Renal pelvis (tissue), 12 donors: ENCODE data around the gene C3. TPM values are rescaled to one million over a fixed set of nuclear protein-coding genes. Genes with fewer than 3 reads are reported as not detected.
"Not testable (repeated sequence)": the region's sequence is repeated elsewhere in the genome, so short reads cannot be mapped to it uniquely, and the experiment has no call there.

Experiments used
- DNase-seq: peaks from one replicate; pipeline ENCODE4 v3.0.0-alpha.2; 2013
- long read RNA-seq, 16 experiments: transcript quantifications; one replicate each; lab custom pipeline, GENCODE V29; 2026
- polyA plus RNA-seq, 3 donors: library from polyadenylated mRNA; unstranded; fragments of 120-200 nt; gene quantifications; one replicate each; pipeline ENCODE4 v1.2.1, GENCODE V29; 2013; ENCODE audit not compliant: insufficient read length in 3 of 3

C3 gene
- polyA plus RNA-seq: 10 to 100 TPM; 20.1 to 23.3 (median 21.2) TPM
- long read RNA-seq, donor 1, partial matches to known transcripts: 0 of 1 reads
- long read RNA-seq, donor 1, other reads (novel, unspliced or antisense): 0 of 1 reads
- long read RNA-seq, donor 2, partial matches to known transcripts: 0 of 1 reads
- long read RNA-seq, donor 2, other reads (novel, unspliced or antisense): 0 of 1 reads
- long read RNA-seq, donor 3: 0 reads
- long read RNA-seq, donor 4, partial matches to known transcripts: 0 of 1 reads
- long read RNA-seq, donor 4, other reads (novel, unspliced or antisense): 0 of 1 reads
- long read RNA-seq, donor 5: 0 reads
- long read RNA-seq, donor 6, partial matches to known transcripts: 0 of 1 reads
- long read RNA-seq, donor 6, other reads (novel, unspliced or antisense): 0 of 1 reads
- long read RNA-seq, donor 7, partial matches to known transcripts: 0 of 2 reads
- long read RNA-seq, donor 7, other reads (novel, unspliced or antisense): 0 of 2 reads
- long read RNA-seq, donor 8: 0 reads
- long read RNA-seq, donor 9, partial matches to known transcripts: 0 of 1 reads
- long read RNA-seq, donor 9, other reads (novel, unspliced or antisense): 0 of 1 reads
- long read RNA-seq, donor 10: 0 reads
- long read RNA-seq, donor 11, partial matches to known transcripts: 53 of 59 reads
- long read RNA-seq, donor 11, other reads (novel, unspliced or antisense): 6 of 59 reads
- long read RNA-seq, donor 12, partial matches to known transcripts: 0 of 1 reads
- long read RNA-seq, donor 12, other reads (novel, unspliced or antisense): 0 of 1 reads
- long read RNA-seq, donor 13: 0 reads
- long read RNA-seq, donor 14: 0 reads
- long read RNA-seq, donor 15: 0 reads
- long read RNA-seq, donor 16: 0 reads

DNA sequence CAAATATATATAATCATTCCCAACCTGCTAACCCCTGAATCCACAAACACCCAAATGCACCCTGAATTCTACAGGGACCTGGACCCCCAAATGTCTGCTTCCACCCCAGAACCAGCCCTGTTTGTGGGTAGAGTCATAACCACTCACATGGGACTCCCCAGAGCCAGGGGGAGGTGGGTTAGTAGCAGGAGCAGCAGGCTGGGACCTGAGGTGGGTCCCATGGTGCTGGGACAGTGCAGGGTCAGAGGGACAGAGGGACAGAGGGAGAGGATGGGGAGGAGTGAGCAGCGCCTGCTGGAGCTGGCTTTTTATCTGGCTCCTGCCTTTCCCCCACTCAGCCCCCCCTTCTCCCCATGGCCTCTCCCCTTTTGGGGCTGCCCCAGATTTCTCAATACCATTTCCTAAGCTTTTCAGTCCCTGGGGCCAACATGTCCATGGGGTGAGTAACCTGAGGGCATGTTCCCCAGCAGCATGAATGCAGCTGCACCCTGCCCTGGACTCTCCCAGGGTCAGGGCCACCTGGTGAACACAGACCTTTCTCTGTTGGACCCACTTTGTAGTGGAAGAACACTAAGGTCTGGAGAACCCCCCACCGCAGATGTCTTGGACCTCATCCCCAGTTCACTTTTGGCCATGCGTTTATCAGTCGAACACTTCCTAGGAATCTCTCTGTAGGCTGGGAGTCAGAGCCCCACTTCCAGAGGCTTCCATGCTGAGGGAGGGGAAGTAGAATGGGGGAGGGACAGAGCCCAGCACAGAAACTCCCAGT, at the start of gene C3:
Gene C3 (minus strand): TSS at position 282 of the 769 bp plus-strand sequence. CDS start 61 bp downstream, at position 221.
- no peak for DNase-seq

DNA sequence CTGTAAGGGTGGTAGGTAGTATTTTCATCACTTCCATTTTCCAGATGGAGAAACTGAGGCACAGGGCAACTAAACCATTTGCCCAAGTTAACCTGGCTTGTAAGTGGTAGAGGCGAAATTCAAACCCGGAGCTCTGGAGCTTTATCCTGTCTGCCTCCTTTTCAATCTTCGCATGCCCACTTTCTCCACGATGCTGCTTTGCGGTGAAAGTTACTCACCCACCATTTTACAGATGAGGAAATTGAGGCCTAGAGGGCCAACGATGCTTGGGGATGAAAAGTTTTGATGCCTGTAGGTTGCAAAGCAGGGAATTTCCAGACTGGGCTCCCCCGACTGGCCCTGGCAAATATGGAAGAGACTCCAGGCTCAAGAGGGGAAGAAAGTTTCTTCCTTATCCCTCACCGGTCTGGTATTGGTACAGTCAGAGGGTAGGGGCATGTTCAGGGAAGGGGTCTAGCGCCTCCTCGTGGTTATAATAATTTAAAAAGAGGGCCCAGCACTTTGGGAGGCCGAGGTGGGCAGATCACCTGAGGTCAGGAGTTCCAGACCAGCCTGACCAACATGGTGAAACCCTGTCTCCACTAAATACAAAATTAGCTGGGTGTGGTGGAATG, 48.7 kb upstream of the C3 start:
- no peak for DNase-seq

DNA sequence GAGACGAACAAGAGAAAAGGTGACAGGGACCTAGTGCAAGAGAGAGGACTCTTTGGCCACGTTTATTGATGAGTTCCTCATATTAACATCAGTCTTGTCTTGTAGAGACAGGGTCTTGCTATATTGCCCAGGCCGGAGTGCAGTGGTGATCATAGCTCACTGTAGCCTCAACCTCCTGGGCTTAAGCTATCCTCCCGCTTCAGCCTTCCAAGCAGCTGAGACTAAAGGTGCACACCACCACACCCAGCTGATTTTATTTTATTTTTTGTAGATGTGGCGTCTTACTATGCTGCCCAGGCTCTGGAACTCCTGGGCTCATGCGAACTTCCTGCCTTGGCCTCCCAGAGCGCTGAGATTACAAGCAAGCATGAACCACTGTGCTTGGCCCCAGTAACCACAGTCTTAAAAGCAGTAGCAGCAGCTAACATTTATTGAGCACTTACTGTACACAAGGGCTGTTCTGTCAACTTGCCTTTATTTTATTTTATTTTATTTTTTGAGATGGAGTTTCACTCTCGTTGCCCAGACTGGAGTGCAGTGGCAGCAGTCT, 47.9 kb upstream of the C3 start:
- no peak for DNase-seq

DNA sequence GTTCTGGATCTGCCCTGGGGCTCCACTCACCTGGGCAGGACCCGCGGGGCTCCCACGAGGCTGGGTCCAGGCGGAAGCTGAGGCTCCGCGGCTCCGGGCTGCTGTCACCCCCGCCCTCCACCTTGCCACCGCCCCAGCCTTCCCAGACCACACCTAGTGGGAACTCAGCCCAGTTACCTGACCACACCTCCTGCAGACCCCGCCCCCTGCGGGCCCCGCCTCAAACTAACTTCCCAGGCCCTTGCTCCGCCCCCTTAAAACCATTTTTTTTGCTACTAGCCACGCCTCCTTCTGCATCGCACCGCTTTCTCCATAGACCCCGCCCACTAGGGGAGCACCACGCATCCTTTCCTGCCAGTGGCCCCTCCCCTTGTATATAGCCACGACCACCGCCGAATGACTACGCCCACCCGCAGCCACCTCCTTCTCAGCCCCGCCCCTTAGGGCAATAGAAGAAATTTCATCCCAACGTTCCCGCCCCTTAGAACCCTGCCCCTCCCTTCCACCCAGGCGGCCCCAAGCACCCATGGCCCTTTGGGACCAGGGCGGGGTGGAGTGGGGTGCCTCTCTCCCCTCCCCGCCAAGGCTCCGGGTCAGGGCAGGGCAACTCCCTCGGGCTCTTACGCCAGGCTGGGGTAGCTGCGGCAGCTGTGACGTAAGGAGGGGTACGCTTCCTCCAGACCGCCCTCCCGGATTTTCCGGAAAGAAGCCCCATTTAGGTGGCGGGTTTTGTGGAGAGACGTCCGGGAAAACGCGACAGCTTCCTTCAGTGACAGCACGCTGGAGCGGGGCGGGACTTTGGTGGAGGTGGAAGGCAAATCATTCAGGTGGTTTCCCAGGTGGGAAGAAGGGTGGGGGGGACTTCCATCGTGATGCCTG, 47.1 kb upstream of the C3 start, which contains the start of gene SH2D3A:
Gene SH2D3A (minus strand): TSS at position 79 of the 879 bp plus-strand sequence. CDS start 3,687 bp downstream, outside the sequence.
- peak; percentile 68 for DNase-seq

DNA sequence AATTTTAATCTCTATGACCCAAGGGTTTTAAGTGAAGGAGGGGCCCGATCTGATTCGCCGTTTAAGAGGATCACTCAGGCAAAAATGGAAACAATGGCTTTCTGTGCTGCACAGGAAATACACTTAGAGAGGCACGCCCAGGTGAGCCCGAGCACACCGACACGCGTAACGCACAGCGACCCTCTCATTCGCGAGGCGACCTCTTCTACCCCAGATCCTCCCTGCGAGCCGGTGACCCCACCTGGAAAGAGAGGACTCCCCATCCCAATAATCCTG, 46.6 kb upstream of the C3 start:
- no peak for DNase-seq

DNA sequence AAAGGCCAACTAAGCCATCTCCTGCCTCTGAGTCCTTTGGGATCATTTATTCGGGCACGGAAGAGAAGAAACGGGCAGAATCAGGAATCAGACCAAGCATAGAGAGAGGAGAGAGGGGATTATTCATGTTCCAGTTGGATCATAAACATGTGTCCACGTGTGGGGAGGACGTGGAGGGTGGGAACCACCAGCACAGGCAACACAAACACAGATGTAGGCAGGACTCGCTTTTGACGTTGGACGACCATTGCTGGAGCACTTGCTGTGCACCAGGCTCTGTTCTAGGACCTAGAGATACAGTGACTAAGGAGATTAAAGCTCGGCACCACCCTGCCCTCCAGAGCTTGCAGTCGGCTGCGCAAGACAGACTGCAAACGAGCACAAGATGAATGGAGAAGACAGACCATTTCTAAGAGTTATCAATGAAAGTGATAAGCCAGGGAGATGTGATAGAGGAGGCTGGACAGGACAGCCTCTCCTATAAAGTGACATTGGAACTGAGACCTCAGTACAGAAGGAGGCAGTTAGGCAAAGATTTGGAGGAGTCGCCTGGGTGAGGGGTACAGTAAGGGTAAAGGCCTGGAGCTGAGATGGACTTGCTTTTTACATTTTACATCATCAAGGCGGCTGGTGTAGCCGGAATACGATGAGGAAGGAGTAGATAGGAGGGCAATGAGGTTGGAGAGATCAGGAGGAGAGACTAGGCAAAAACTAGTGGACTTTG, 46.1 kb upstream of the C3 start:
- DNase-seq: no peak

DNA sequence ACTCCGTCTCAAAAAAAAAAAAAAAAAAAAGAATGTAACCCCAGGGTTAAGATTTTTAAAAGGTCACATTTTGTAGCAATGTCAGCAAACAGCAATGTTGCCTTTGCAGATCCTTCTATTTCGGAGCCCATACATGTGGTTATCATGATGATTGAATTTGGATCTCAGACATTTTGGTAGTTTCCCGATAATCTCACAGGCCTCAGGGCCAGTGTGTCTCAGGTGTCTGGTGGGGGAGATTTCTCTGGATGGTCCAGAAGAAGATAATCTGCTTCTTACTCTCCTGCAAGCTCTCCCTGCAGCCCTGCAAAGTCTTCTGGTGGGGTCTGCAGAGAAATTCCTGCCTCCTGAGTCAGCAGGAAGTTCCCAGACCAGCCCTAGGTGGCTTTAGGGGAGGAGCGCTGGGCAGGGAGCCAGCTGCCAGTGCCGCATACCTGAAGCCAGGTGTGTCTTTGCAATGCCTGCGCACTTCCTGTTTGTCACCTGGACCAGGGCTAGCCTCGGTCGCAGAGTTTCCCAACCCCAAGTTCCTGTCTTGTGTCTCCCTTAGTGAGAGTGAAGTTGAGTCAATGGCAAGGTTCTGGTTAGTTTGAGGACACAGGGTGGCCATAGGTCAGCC, 45.4 kb upstream of the C3 start:
- peak; percentile 69 for DNase-seq

DNA sequence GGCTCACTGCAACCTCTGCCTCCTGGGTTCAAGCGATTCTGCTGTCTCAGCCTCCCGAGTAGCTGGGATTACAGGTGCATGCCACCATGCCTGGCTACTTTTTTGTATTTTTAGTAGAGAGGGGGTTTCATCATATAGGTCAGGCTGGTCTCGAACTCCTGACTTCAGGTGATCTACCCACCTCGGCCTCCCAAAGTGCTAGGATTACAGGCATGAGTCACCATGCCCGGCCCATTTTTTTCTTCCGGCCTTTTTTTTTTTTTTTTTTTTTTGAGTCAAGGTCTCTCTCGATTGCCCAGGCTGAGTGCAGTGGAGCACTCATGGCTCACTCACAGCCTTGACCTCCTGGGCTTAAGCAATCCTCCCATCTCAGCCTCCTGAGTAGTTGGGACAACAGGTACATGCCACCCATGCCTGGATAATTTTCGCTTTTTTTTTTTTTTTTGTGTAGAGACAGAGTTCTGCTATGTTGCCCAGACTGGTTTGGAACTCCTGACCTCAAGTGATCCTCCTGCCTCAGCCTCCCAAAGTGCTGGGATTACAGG, 41.9 kb upstream of the C3 start:
- not testable (repeated sequence) for DNase-seq

DNA sequence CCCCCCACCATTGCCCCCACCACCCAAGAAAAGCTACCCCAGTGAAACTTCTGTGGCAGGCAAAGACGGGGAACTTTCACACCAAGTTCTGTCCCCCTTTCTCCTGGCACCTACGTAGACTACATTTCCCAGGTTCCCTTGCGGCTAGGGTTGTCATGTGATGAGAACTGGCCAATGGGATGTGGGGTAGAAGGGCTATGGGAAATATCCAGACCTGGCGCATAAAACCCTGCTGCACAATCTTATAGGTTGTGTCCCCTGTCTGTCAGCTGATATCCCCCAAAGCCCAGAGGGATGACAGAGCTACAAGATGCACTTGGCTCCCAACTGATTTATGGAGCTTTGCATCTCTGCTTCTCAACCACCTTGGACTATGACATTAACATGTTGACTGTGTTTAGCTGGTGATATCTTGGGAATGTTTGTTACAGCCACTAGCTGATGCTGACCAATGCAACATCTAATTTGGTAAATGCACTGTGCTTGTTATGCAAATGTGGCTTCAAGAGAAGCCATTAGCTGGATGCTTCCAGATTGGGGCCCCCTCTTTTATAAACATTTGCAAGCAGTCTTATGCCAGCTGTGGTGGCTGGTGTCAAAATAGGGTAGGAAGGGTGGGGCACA, 40.7 kb upstream of the C3 start:
- DNase-seq: no peak

DNA sequence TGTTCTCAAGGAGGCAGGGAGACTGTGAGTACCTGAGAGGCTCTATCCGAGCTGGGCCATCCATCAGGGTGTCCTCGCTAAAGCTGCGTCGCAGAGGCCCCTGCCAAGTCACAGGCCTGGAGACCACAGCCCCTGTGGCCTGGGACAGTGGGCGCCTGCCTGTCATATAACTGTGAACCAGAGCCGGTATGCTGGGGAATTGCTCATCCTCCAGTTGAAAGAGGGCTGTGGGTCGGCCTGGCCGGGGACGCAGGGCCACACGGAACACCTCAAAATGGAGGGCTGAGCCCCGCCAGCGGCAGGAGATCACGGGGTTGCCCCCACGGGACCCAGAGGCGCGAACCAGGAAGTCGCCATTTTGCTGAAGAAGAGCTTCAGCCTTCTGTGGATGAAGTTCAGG, 40.2 kb upstream of the C3 start:
- DNase-seq: no peak

DNA sequence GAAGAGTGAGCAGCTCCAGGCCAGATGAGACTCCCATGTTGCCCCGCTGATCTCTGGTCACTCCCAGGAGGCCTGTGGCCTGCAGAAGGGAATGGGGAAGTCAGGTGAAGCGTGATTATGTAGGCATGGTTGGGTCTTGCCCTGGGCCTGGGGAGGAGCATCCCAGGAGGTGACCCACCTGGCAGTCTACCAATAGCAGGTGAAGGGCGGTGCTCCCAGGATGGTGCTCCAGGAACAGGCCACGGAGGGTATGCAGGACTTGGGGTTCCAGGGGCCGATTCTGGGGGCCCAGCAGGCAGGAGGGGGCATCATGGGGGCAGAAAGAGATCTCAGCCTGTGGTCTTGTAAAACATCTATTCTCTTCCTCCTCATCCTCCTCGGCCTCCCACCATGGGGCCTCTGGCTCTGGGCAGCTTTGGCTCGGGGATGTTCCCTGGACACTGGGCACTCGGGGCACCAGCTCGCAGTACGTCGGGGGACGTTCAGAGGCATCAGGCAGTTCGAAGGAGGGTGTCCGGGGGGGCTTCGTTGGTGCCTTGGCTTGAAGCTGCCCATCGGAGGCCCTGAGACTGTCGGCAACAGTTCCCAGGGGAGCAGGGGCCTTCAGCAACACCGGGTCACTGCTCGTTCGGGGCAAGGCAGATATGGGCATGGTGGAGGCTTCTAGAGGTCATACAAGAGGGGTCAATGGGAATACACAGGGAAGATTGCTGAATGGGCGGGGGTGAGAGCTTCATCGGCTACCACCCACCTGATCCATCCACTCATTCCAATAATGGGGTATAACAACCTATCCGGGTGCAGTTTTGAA, 34.4 kb upstream of the C3 start:
- DNase-seq: no peak

DNA sequence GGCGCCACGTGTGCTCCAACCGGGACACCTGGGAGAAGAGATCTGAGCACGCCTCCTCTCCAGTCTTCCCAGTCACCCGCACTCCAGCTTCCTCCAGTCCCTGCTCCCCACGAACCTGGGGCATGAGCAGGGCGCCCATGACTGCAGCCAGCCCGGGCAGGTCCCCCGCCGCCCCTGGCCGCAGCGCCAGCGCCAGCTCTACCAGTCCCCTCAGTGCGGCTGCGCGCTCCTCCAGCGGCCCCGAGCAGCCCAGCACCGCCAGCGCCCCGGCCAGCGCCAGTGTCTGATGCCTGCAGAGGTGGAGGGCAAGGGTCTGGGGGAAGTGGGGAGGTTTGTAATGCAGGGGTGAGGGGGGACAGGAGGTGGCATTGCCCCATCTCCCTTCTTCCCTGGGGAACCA, 33.7 kb upstream of the C3 start:
- DNase-seq: no peak

DNA sequence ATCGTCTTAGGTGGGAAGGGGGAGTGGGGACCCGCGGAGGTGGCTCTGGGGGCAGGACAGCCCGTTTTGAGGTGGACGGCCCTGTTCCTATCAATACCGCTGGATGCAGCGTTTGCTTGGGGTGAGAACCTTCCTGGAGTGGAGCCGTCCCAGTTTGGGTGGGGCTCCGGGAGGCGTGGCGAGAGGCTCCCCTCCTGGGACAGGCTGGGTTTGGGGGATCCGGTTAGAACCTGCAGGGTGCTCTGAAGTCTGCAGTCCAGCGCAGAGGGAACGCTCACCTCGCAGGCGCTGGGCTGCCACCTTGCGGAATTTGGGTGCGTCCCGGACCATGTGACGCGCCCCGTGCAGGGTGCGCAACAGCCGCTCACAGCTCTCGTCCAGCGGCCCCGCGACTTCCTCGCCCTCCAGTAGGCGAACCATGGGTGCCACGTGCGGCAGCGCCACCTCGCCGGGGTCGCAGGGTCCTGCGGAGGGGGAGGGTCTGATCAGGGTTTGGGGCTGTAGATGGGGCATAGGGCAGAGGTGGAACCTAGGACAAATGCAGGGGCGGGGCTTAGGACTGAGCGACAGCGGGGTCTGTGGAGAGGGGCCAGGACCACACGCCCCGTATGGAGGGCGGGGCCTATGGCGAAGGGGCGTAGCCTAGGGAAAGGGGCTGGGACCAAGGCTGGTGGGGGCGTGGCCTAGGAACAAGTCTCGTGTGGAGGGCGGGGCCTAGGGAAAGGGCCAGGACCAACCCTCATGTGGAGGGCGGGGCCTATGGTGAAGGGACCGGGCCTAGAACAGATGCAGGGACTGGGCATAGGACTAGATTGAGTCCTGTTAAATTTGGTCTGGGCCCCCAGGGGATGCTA, 33.0 kb upstream of the C3 start:
- DNase-seq: no peak

DNA sequence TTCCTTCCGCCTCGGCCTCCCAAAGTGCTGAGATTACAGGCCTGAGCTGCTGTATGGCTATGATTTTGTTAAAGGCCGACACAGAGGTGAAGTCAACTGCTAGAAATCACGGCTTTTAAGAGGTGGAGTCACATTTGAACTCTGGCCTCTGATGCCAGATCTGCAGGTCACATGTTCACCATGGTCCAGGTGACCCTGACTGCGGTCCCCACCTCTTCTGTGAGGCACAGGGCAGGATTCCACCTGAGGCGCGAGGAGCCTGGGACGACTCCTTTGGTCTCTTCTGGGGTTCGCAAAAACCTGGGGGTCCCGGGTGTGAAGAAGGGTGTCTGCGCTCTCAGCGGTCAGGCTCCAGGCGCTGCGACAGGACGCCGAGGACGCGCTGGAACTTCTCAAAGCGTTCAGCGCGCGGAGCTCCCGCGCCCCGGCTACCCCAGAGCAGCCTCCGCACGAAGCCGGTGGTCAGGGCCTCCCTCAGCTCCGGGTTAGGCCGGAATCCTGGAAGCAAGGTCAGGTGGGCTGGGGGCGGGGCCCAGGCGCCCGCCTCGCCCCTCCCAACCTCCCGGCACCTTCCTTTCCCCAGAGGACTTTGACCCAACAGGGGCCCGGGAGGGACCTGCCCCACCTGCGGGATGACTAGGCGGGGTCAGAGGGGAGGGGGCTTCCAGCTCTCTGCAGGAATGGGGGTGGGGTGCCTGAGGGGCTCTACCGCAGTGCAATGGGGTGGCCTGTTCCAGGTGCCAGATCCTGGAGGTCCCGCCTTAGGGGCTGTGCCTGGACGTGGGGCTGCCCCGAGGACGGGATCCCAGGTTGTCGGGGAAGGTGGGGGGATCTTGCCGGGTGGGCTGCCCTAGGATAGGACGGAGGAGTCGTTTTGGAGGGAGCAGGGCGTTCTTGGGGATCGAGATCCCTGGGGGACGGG, 32.1 kb upstream of the C3 start:
- DNase-seq: no peak

DNA sequence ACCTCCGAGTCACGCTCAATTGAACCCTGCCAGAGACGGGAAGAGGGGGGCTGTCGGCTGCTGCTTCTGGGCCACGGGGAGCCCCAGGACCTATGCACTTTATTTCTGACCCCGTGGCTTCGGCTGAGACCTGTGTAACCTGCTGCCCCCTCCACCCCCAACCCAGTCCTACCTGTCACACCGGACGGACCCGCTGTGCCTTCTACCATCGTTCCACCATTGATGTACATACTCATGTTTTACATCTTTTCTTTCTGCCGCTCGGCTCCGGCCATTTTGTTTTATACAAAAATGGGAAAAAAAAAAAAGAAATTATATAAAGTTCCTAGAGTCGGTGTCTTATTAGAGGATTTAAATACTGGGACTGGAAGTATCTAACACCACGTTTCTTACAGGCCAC, 30.7 kb upstream of the C3 start:
- no peak for DNase-seq

DNA sequence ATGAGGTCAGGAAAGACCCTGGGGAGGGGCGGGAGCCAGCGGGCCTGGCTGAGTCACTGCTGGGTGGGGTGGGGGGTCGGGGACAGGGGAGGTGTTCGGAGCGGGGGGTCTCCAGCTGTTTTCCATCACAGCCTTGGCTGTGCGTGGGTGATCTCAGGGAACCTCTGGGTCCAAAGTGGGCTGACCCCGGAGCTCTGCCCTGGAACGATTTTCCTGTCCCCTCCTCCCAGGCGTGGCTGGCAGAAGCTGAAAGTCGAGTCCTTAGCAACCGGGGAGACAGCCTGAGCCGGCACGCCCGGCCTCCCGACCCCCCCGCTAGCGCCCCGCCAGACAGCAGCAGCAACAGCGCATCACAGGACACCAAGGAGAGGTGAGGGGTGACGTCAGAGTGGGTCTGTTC, 29.6 kb upstream of the C3 start:
- DNase-seq: no peak
